Measurements from ENCODE around the gene CYP2C8.
"Not testable (repeated sequence)": the region's sequence is repeated elsewhere in the genome, so short reads cannot be mapped to it uniquely, and the experiment has no call there.

Gene CYP2C8

DNA sequence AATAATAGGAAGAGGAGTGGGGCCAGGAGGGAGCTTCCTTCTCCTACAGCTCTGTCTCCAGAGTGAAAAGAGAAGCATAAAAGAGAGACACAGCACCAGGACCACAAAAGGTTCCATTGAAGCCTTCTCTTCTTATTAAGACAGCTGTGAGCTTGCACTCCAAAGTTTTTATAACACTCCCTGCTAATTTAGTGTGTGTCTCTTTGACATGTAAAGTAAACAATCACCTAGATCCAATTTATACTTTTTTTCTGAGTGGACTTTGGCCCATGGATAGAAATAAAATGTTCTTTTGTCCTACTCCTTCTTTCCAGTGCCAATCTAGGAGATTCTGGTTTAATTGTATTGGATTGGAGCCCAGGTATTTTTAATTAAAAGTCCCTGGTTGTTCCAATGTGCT is at the start of gene CYP2C8:
CYP2C8 (minus strand) TSS at position 212 of the 400 bp plus-strand sequence; CDS start at position 117, 95 bp downstream.
- no peaks in the 10 kb centered on the region for H3K79me2 ChIP-seq (ENCODE audit: insufficient read depth, low read length)
- ATAC-seq (ENCODE audit: insufficient read depth, low read depth) (no peak), DNase-seq (no peak)

DNA sequence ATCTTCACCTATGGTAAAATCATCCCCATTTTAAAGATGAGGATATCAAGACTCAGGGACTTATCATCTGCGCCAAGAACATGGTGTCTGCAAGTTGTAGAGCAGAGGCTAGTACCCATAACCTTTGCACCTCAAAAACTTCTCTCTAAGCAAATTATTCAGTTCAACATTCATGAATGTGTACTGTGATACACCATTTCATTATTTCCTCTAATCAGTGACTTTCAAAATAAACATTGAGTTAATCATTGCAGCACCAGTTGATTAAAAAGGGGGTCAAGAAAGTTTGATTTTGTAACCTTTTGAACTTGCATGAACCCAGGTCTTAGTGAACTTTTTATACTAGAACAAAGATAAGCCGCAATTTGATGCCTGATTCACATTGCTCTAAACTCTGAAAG is 47.6 kb upstream of the CYP2C8 start:
- Histone ChIP-seq H3K9ac (ENCODE audit: low read depth, low read length) (no peak overlapping the region), H3K27ac (ENCODE audit: low read length) (no peak overlapping the region), H3K4me2 (ENCODE audit: insufficient read depth, low read length) (no peak overlapping the region), H3K36me3 (ENCODE audit: insufficient read depth, low read length) (no peaks in the 10 kb centered on the region), H4K20me1 (ENCODE audit: insufficient read depth, low read length) (no peaks in the 10 kb centered on the region), H3K79me2 (ENCODE audit: insufficient read depth, low read length) (no peaks in the 10 kb centered on the region), H3K4me1 (ENCODE audit: insufficient read depth, low read length) (no peaks in the 10 kb centered on the region), H2AFZ (ENCODE audit: low read depth, low read length) (no peak overlapping the region), H3K9me3 (ENCODE audit: insufficient read depth, low read length, severe bottlenecking) (no peaks in the 10 kb centered on the region), H3K27me3 (ENCODE audit: insufficient read depth, low read length, poor library complexity) (no peaks in the 10 kb centered on the region), H3K4me3 (ENCODE audit: low read depth in 1 of 2, low read length in 2 of 2) (no peak overlapping the region)
- TF ChIP-seq, protein P1, sequence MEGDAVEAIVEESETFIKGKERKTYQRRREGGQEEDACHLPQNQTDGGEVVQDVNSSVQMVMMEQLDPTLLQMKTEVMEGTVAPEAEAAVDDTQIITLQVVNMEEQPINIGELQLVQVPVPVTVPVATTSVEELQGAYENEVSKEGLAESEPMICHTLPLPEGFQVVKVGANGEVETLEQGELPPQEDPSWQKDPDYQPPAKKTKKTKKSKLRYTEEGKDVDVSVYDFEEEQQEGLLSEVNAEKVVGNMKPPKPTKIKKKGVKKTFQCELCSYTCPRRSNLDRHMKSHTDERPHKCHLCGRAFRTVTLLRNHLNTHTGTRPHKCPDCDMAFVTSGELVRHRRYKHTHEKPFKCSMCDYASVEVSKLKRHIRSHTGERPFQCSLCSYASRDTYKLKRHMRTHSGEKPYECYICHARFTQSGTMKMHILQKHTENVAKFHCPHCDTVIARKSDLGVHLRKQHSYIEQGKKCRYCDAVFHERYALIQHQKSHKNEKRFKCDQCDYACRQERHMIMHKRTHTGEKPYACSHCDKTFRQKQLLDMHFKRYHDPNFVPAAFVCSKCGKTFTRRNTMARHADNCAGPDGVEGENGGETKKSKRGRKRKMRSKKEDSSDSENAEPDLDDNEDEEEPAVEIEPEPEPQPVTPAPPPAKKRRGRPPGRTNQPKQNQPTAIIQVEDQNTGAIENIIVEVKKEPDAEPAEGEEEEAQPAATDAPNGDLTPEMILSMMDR (IDR thresholded peaks at IDR 0.05; ENCODE audit: borderline replicate concordance, extremely low read depth, low read length, poor library complexity, severe bottlenecking): no peak
- TF ChIP-seq EZH2 (IDR thresholded peaks at IDR 0.05; ENCODE audit: borderline replicate concordance, low read depth, low read length, severe bottlenecking): no peak
- DNase-seq (no peak), ATAC-seq (ENCODE audit: insufficient read depth, low read depth) (no peak)

More for the DNA sequence above, at the start of gene CYP2C8:
- TF ChIP-seq, protein P1 (IDR thresholded peaks at IDR 0.05; ENCODE audit: borderline replicate concordance, extremely low read depth, low read length, poor library complexity, severe bottlenecking): no peak
- no peak for TF ChIP-seq EZH2 (IDR thresholded peaks at IDR 0.05; ENCODE audit: borderline replicate concordance, low read depth, low read length, severe bottlenecking)
- Histone ChIP-seq H3K27me3 (ENCODE audit: insufficient read depth, low read length, poor library complexity) (no peaks in the 10 kb centered on the region), H3K9me3 (ENCODE audit: insufficient read depth, low read length, severe bottlenecking) (no peaks in the 10 kb centered on the region), H3K9ac (ENCODE audit: low read depth, low read length) (no peak within 1 kb of the TSS), H4K20me1 (ENCODE audit: insufficient read depth, low read length) (no peaks in the 10 kb centered on the region), H2AFZ (ENCODE audit: low read depth, low read length) (no peak within 1 kb of the TSS), H3K4me3 (ENCODE audit: low read depth in 1 of 2, low read length in 2 of 2) (no peak within 1 kb of the TSS), H3K4me2 (ENCODE audit: insufficient read depth, low read length) (no peak within 1 kb of the TSS), H3K4me1 (ENCODE audit: insufficient read depth, low read length) (no peaks in the 10 kb centered on the region), H3K27ac (ENCODE audit: low read length) (no peak within 1 kb of the TSS), H3K36me3 (ENCODE audit: insufficient read depth, low read length) (no peaks in the 10 kb centered on the region)

DNA sequence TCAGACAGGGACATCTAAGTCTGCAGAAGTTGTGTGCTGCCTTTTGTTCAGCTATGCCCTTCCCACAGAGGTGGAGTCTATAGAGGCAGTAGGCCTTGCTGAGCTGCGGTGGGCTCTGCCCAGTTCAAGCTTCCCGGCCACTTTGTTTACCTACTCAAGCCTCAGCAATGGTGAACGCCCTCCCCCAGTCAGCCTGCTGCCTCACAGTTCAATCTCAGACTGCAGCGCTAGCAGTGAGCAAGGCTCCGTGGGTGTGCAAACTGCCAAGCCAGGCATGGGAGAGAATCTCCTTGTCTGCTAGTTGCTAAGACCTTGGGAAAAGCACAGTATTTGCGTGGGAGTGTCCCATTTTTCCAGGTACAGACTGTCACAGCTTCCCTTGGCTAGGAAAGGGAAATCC is 41.5 kb upstream of the CYP2C8 start:
- H2AFZ ChIP-seq (ENCODE audit: low read depth, low read length); H3K9me3 ChIP-seq (ENCODE audit: insufficient read depth, low read length, severe bottlenecking); H3K79me2 ChIP-seq (ENCODE audit: insufficient read depth, low read length); H3K4me1 ChIP-seq (ENCODE audit: insufficient read depth, low read length); H4K20me1 ChIP-seq (ENCODE audit: insufficient read depth, low read length); H3K4me3 ChIP-seq (ENCODE audit: low read depth in 1 of 2, low read length in 2 of 2); H3K4me2 ChIP-seq (ENCODE audit: insufficient read depth, low read length); H3K36me3 ChIP-seq (ENCODE audit: insufficient read depth, low read length); H3K27ac ChIP-seq (ENCODE audit: low read length); ATAC-seq (ENCODE audit: insufficient read depth, low read depth); DNase-seq; H3K27me3 ChIP-seq (ENCODE audit: insufficient read depth, low read length, poor library complexity); H3K9ac ChIP-seq (ENCODE audit: low read depth, low read length): not testable (repeated sequence)

DNA sequence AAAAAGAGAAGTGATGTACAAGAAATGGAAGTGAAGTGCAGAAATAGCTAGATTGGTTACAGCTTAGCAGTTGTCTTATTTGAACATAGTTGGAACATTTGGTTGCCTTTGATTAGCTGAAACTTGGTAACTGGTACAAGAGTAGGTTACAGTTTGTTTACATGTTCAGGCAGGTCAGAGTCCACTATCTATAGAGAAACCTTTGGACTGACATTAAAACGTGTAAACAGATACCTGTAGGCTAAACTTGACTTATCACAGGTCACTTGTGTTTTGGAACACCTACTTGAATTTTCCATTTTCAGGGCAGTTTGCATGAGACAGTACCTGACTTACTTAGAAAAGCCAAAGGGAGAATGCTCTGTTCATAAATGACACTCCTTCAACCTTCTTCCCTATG is 28.5 kb upstream of the CYP2C8 start:
- H3K9me3 ChIP-seq (ENCODE audit: insufficient read depth, low read length, severe bottlenecking): no peaks in the 10 kb centered on the region

More for the DNA sequence above, 28.5 kb upstream of the CYP2C8 start:
- Histone ChIP-seq H3K9ac (ENCODE audit: low read depth, low read length) (no peak overlapping the region), H3K79me2 (ENCODE audit: insufficient read depth, low read length) (no peaks in the 10 kb centered on the region), H3K4me1 (ENCODE audit: insufficient read depth, low read length) (no peaks in the 10 kb centered on the region), H3K4me3 (ENCODE audit: low read depth in 1 of 2, low read length in 2 of 2) (no peak overlapping the region), H3K36me3 (ENCODE audit: insufficient read depth, low read length) (no peaks in the 10 kb centered on the region), H3K27ac (ENCODE audit: low read length) (no peak overlapping the region), H3K27me3 (ENCODE audit: insufficient read depth, low read length, poor library complexity) (no peaks in the 10 kb centered on the region), H3K4me2 (ENCODE audit: insufficient read depth, low read length) (no peak overlapping the region), H2AFZ (ENCODE audit: low read depth, low read length) (no peak overlapping the region), H4K20me1 (ENCODE audit: insufficient read depth, low read length) (no peaks in the 10 kb centered on the region)
- ATAC-seq (ENCODE audit: insufficient read depth, low read depth): no peak
- no peak for DNase-seq
- TF ChIP-seq, protein P1 (IDR thresholded peaks at IDR 0.05; ENCODE audit: borderline replicate concordance, extremely low read depth, low read length, poor library complexity, severe bottlenecking): no peak
- no peak for TF ChIP-seq EZH2 (IDR thresholded peaks at IDR 0.05; ENCODE audit: borderline replicate concordance, low read depth, low read length, severe bottlenecking)

All from DND-41 (cell line).